Measurements from ENCODE around the gene TMEM145. TPM values are rescaled to one million over a fixed set of nuclear protein-coding genes. Genes with fewer than 3 reads are reported as not detected.

TMEM145 gene
- total and polyA plus RNA-seq, 10 of the 15 experiments (the other 5 are each of a cell fraction or from before 2014, with no cell fraction given), result 0.04 to 0.97 (median 0.16) TPM; not detected in 4

DNA sequence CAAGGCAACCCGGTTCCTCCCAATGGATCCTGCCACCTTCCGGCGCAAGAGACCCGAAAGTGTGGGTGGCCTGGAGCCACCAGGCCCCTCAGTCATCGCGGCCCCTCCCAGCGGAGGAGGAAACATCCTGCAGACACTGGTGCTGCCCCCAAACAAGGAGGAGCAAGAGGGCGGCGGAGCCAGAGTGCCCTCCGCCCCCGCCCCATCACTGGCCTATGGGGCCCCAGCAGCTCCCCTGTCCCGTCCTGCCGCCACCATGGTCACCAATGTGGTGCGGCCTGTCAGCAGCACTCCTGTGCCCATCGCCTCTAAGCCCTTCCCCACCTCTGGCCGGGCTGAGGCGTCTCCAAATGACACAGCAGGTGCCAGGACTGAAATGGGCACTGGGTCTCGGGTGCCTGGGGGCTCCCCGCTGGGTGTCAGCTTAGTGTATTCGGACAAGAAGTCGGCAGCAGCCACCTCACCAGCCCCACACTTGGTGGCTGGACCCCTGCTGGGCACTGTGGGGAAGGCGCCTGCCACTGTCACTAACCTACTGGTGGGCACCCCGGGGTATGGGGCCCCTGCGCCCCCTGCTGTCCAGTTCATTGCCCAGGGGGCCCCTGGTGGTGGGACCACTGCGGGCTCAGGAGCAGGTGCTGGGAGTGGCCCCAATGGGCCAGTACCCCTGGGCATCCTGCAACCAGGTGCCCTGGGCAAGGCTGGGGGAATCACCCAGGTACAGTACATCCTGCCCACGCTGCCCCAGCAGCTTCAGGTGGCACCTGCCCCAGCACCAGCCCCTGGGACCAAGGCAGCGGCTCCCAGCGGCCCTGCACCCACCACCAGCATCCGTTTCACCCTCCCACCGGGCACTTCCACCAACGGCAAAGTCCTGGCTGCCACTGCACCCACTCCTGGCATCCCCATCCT, 22.3 kb upstream of the TMEM145 start:
- 69% methylated on average over 31 of the region's 31 CpGs for WGBS (ENCODE audit: insufficient coverage, insufficient replicate concordance, low lambda C conversion rate, missing lambda C conversion rate)
- H3K4me2 ChIP-seq (ENCODE audit: control insufficient read depth, insufficient read depth), result no peak overlapping the region
- no peak overlapping the region for H3K9ac ChIP-seq (ENCODE audit: control insufficient read depth, insufficient read depth, low read length)
- CTCF ChIA-PET, result no interaction called here
- FAIRE-seq, result no peak
- no peak overlapping the region for H3K27ac ChIP-seq (ENCODE audit: control insufficient read depth, insufficient read depth)
- no peaks in the 10 kb centered on the region for H3K27me3 ChIP-seq (replicated peaks in 1 of 2; ENCODE audit: control insufficient read depth in 2 of 2, insufficient read depth in 2 of 2, low read length in 1 of 2)
- intact Hi-C loops (cut with micrococcal nuclease; ENCODE audit: unreplicated experiment) (no loop called here), in situ Hi-C loops (cut with MboI) (no loop called here)
- no peak overlapping the region for H3K4me3 ChIP-seq
- BruUV-seq (replicated peaks), result no TSS peak
- no peaks in the 10 kb centered on the region for H3K9me3 ChIP-seq (replicated peaks; ENCODE audit: control insufficient read depth, insufficient read depth, low read length)
- peaks cover 22 to 33% of the 10 kb centered on the region in 2 experiments for H3K36me3 ChIP-seq (ENCODE audit: control insufficient read depth in 2 of 2, insufficient read depth in 2 of 2, low read length in 1 of 2)
- peaks cover 6% of the 10 kb centered on the region for H3K4me1 ChIP-seq (ENCODE audit: control insufficient read depth, insufficient read depth, low read length)
- SMC1A ChIA-PET (ENCODE audit: uncharacterized antibody, unreplicated experiment), result no interaction called here
- no peaks in the 10 kb centered on the region for H4K20me1 ChIP-seq (ENCODE audit: control insufficient read depth, insufficient read depth)
- no peak overlapping the region for H2AFZ ChIP-seq (ENCODE audit: control insufficient read depth, low read depth, low read length)
- POLR2A ChIA-PET, result no interaction called here
- RAD21 ChIA-PET (ENCODE audit: unreplicated experiment), result no interaction called here
- peaks cover 5% of the 10 kb centered on the region for H3K79me2 ChIP-seq (ENCODE audit: control insufficient read depth, insufficient read depth, low read length)
- no peak for DNase-seq (ENCODE audit: low read depth, low spot score)
- peak; percentile 90 for ATAC-seq
- TF ChIP-seq CREB1 (IDR thresholded peaks at IDR 0.05; ENCODE audit: low read depth) (no peak), WRNIP1 (IDR thresholded peaks at IDR 0.05; ENCODE audit: borderline replicate concordance, low read depth, low read length) (no peak), STAT3 (IDR thresholded peaks at IDR 0.05; ENCODE audit: low read depth, low read length) (no peak), EED (IDR thresholded peaks at IDR 0.05; ENCODE audit: low read depth) (no peak), POLR2AphosphoS2 (IDR thresholded peaks at IDR 0.05; ENCODE audit: low read depth, low read length) (no peak), RAD51 (IDR thresholded peaks at IDR 0.05) (no peak), SMARCA5 (IDR thresholded peaks at IDR 0.05) (0 out of 2 replicates have a peak, but pooled peaks have one; percentile 35), BMI1 (IDR thresholded peaks at IDR 0.05; ENCODE audit: borderline replicate concordance) (no peak), ZBED1 (IDR thresholded peaks at IDR 0.05; ENCODE audit: borderline replicate concordance) (no peak), RB1 (IDR thresholded peaks at IDR 0.05; ENCODE audit: borderline replicate concordance) (no peak), E2F8 (IDR thresholded peaks at IDR 0.05; ENCODE audit: low read depth, partially characterized antibody) (no peak), CTCF (IDR thresholded peaks at IDR 0.05 in 2 of 3, conservative IDR thresholded peaks at IDR 0.05 in 1 of 3; ENCODE audit: control insufficient read depth in 2 of 3, extremely low read depth in 1 of 3, insufficient read depth in 1 of 3, low read depth in 3 of 3, low read length in 3 of 3) (peak; percentile 49 to 73 (median 63)), ZBTB11 (CRISPR knock-in tag; IDR thresholded peaks at IDR 0.05) (no peak)

Data from GM12878 (cell line).